HG02763 (cell line): Measurements from ENCODE around the gene RHBDD2.
"Not testable (repeated sequence)": the region's sequence is repeated elsewhere in the genome, so short reads cannot be mapped to it uniquely, and the experiment has no call there.

Experiments used
- ATAC-seq: cut with Tn5 transposase; IDR thresholded peaks from one replicate; pipeline ENCODE4 v1.9.1; 2021; ENCODE audit warnings: mild to moderate bottlenecking, moderate library complexity; ENCODE audit not compliant: unreplicated experiment

The RHBDD2 gene

GRCh38 chr7:75888464-75889222 lies 9.8 kb downstream of the RHBDD2 start:
- no peak for ATAC-seq

GRCh38 chr7:75889223-75889825 lies 10.5 kb downstream of the RHBDD2 start:
- no peak for ATAC-seq

DNA sequence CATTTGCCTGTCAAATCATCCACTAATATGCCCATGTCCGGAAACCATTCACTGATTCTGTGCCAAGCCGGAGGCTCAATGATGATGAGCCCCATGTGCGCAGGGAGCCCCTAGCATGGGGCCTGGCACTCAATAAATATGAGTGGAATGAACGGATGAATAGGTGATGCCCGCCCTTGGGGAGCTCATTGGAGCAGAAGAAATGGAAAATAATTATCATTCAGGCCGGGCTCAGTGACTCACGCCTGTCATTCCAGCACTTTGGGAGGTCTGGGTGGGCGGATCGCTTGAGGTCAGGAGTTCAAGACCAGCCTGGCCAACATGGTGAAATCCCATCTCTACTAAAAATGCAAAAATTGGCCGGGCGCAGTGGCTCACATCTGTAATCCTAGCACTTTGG lies 11.0 kb downstream of the RHBDD2 start:
- no peak for ATAC-seq

- ATAC-seq = not testable (repeated sequence)
These were observed 12.4 kb downstream of the RHBDD2 start for GRCh38 chr7:75891237-75891636.

- no peak for ATAC-seq
These were observed 13.1 kb downstream of the RHBDD2 start for GRCh38 chr7:75891815-75892411.

- no peak for ATAC-seq
These were observed 13.9 kb downstream of the RHBDD2 start for GRCh38 chr7:75892634-75893272.

- ATAC-seq = no peak
These were observed 18.0 kb downstream of the RHBDD2 start for GRCh38 chr7:75896803-75897327.

DNA sequence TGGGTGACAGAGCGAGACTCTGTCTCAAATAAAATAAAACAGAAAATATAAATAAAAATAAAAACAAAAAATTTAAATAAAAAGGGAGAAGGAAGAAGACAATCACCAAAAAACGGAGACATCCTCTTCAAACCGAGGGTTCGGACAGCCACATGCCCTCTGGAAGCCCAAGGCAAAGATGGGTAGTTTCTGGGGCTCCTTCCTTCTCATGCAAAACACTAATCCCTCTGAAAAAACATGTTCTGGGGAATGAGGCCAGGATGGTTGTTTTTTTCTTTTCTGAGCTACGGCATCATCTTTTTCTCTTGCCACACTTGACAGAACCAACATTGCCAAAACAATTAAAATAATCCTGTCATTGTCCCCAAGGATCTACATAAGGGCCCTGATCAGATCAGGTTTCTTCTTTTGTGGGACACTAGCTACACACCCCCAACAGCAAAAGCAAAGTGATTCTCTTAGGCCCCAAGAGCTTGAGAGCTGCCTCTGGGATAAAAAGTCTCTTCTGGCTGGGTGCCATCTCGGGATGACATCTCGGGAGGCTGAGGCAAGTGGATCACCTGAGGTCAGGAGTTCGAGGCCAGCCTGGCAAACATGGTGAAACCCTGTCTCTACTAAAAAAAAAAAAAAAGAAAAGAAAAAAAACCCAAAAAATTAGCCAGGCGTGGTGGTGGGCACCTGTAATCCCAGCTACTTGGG lies 21.9 kb downstream of the RHBDD2 start:
- ATAC-seq = no peak

GRCh38 chr7:75905785-75906604 lies 27.2 kb downstream of the RHBDD2 start:
- no peak for ATAC-seq

- ATAC-seq = no peak
These were observed 28.3 kb downstream of the RHBDD2 start for GRCh38 chr7:75906991-75907667.

- not testable (repeated sequence) for ATAC-seq
These were observed 28.8 kb downstream of the RHBDD2 start for GRCh38 chr7:75907668-75908039.

DNA sequence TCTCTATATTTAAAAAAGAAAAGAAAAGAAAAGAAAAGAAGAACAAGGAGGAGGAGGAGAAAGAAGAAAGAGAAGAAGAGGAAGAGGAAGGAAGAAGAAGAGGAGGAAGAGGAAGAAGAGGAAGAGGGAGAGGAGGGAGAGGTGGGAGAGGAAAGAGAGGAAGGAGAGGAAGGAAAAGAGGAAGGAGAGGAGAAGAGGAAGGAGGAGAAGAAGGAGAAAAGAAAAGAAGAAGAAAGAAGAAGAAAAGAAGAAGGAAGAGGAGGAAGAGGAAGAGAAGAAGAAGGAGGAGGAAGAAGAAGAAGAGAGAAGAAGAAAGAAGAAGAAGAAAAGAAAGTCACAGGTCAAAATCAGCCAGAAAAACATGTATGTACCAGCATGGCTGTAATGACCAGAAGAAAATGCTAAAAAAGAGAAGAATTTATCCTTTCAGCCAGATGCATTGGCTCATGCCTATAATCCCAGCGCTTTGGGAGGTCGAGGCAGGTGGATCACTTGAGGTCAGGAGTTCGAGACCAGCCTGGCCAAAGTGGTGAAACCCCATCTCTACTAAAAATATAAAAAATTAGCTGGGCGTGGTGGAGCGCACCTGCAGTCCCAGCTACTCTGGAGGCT lies 30.8 kb downstream of the RHBDD2 start:
- no peak for ATAC-seq

DNA sequence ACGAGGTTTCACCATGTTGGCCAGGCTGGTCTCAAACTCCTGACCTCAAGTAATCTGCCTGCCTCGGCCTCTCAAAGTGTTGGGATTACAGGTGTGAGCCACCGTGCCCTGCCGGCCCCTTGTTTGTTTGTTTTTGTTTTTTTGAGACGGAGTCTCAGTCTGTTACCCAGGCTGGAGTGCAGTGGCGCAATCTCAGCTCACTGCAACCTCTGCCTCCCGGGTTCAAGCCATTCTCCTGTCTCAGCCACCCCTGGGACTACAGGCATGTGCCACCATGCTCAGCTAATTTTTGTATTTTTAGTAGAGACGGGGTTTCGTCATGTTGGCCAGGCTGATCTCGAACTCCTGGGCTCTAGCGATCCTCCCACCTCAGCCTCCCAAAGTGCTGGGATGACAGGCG lies 32.4 kb downstream of the RHBDD2 start:
- not testable (repeated sequence) for ATAC-seq

DNA sequence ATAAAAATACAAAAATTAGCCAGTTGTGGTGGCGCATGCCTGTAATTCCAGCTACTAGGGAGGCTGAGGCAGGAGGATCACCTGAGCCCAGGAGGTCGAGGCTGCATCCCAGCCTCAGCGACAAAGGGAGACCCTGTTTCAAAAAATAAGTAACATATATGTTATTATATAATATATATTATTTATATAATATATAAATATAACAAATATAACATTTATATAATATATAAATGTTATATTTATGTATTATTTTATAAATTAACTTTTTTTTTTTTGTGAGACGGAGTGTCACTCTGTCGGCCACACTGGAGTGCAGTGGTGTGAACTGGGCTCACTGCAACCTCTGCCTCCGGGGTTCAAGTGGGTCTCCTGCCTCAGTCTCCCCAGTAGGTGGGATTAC lies 34.6 kb downstream of the RHBDD2 start:
- no peak for ATAC-seq

GRCh38 chr7:75914169-75914654 lies 35.4 kb downstream of the RHBDD2 start:
- no peak for ATAC-seq

DNA sequence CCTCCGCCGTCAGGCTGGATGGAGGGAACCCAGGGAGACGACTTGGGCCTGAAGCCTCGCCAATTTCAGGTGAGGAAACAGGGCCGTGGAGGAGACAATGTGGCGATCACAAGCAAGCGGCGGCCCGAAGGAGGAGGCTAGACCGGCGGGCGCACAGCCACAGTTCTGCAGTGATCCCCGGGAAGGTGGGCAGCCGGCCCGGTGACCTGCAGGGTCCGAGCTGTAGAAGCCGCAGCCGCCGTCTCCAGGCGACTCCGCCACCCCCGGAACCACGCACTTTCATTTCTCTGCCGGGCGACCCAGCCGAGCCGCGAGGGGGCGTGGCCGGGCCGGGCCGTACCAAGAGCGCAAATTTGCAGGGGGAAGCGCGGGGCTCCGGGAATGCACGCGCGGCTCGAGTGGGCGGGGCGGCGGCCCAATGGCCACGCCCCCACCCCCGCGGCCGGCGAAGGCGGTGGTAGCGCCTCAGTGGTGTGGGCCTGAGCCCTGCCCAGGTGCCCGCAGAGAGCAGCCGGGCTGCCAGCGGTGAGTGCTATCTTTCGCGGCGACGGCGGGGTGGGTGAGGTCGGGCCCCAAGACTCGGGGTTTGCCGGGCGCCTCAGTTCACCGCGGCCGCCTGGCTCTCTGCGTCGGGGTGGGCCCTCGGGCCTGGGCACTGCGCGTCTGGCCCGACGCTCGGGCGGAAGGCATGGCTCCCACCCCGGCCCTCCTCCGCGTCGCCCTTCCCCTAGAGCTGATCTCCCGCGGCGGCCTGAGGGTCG lies 36.0 kb downstream of the RHBDD2 start, which contains the start of gene POR:
Gene POR, plus strand, starts transcription at position 501 of the 761 bp plus-strand sequence. CDS start 38,847 bp downstream, outside the sequence.
- peak; percentile 92 for ATAC-seq

GRCh38 chr7:75915416-75916156 lies 36.8 kb downstream of the RHBDD2 start:
- no peak for ATAC-seq
